Esophagus muscularis mucosa (tissue), 4 donors: ENCODE results near the gene UCP2. TPM values are rescaled to one million over a fixed set of nuclear protein-coding genes. Genes with fewer than 3 reads are reported as not detected.

Experiments used
- DNase-seq: peaks from one replicate; pipeline ENCODE4 v3.0.0-alpha.2; 2017; ENCODE audit errors: extremely low spot score
- H3K27ac ChIP-seq, 4 donors: fragments of 200-600 bp; sonication (generic); replicated peaks in 1 of 4; 1 replicate in 3 of 4; 2 replicates in 1 of 4; pipeline ENCODE4 v1.5.1; 2016 to 2019; ENCODE audit warnings: mild to moderate bottlenecking in 1 of 4
- H3K27me3 ChIP-seq, 4 donors: fragments of 200-600 bp; sonication (generic); one replicate each; pipeline versions ENCODE4 v1.5.1 to v1.6.0; 2016 to 2019
- H3K36me3 ChIP-seq, 4 donors: fragments of 200-600 bp; sonication (generic); one replicate each; pipeline ENCODE4 v1.5.1; 2016 to 2019
- H3K4me1 ChIP-seq, 4 donors: fragments of 200-600 bp; sonication (generic); one replicate each; pipeline ENCODE4 v1.5.1; 2016 to 2019
- H3K4me3 ChIP-seq, 4 donors: fragments of 200-600 bp; sonication (generic); 1 replicate in 2 of 4; 2 replicates in 2 of 4; pipeline ENCODE4 v1.5.1; 2016 to 2019; ENCODE audit warnings: mild to moderate bottlenecking in 4 of 4, moderate library complexity in 1 of 4
- H3K9me3 ChIP-seq, 4 donors: fragments of 200-600 bp; sonication (generic); 1 replicate in 3 of 4; 2 replicates in 1 of 4; pipeline ENCODE4 v1.5.1; 2016 to 2019
- EP300 ChIP-seq: sonication (generic); formaldehyde crosslinking; IDR thresholded peaks from one replicate; pipeline ENCODE4 v1.6.1; 2017; ENCODE audit warnings: antibody characterized with exemption
- POLR2A ChIP-seq: fragments of 450-650 bp; IDR thresholded peaks from one replicate; pipeline ENCODE4 v1.6.1; 2017; ENCODE audit warnings: antibody characterized with exemption, moderate library complexity, mild to moderate bottlenecking, low read depth
- POLR2AphosphoS5 ChIP-seq, 2 donors: sonication (generic); formaldehyde crosslinking; IDR thresholded peaks; one replicate each; pipeline ENCODE4 v1.6.1; 2017; ENCODE audit warnings: antibody characterized with exemption in 2 of 2
- WGBS: methylation state at CpG from one replicate; pipeline ENCODE4 v1.1.5; 2018; 5-methylcytosine and 5-hydroxymethylcytosine counted together
- intact Hi-C: fragments of 100-400 bp; cut with DNase I; formaldehyde crosslinking; loops from one replicate; pipeline ENCODE4 v1.15.1; 2023
- total RNA-seq, 4 donors: library from RNA; depleted of rRNA; stranded (reverse); fragments of >200 nt; gene quantifications; one replicate each; pipeline versions ENCODE4 v1.1.0 to v1.2.1, GENCODE V29; 2016
- TF ChIP-seq, protein P1 (sequence below), 3 experiments: fragments of 200-600 bp in 2 of 3; fragments of 450-650 bp in 1 of 3; sonication (generic) in 2 of 3; IDR thresholded peaks; one replicate each; pipeline ENCODE4 v1.5.1; 2017 to 2019; ENCODE audit warnings: antibody characterized with exemption in 3 of 3, mild to moderate bottlenecking in 2 of 3, moderate library complexity in 1 of 3

The UCP2 gene, protein sequence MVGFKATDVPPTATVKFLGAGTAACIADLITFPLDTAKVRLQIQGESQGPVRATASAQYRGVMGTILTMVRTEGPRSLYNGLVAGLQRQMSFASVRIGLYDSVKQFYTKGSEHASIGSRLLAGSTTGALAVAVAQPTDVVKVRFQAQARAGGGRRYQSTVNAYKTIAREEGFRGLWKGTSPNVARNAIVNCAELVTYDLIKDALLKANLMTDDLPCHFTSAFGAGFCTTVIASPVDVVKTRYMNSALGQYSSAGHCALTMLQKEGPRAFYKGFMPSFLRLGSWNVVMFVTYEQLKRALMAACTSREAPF
- 10 to 100 TPM; 22.4 to 43.6 (median 30.9) TPM for total RNA-seq

DNA sequence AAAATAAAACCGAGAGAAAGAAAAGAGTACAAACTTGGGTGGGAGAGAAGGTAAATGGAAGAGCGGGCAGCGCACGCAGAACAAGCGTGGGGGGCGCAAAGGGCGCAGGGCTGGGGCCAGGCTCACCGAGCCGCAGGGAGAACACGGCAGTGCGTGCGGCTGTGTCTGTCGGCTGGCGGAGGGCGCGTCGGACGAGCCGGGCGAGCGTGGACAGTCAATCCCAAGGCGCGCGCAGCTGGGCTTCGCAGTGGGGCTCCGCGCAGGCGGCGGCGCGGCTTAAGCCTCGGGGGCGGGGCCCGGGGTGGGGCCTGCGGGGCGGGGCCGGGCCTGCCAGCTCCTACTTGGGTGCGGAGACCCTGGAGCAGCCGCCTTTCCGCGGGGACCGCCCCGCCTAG is at the start of gene UCP2:
Gene UCP2, minus strand, starts transcription at position 249 of the 395 bp plus-strand sequence. CDS start 4,465 bp downstream, outside the sequence.
- DNase-seq: peak; percentile 95
- no peaks in the 10 kb centered on the region for H3K27me3 ChIP-seq
- WGBS: under 1% methylated on average over 22 of the region's 43 CpGs
- H3K4me3 ChIP-seq: peak within 1 kb of the TSS; percentile 53 to 70 (median 67)
- intact Hi-C loops: no loop called here
- H3K4me1 ChIP-seq: peaks cover 13 to 25% (median 22%) of the 10 kb centered on the region in 4 donors
- H3K36me3 ChIP-seq: peaks cover 0 to 12% (median 9%) of the 10 kb centered on the region in 4 donors
- TF ChIP-seq POLR2A (no peak), POLR2AphosphoS5 (IDR thresholded peaks at IDR 0.05) (peak in 1 of 2 donors; percentile 71)
- no peaks in the 10 kb centered on the region for H3K9me3 ChIP-seq
- H3K27ac ChIP-seq: peak within 1 kb of the TSS; percentile 76 to 93 (median 89)

DNA sequence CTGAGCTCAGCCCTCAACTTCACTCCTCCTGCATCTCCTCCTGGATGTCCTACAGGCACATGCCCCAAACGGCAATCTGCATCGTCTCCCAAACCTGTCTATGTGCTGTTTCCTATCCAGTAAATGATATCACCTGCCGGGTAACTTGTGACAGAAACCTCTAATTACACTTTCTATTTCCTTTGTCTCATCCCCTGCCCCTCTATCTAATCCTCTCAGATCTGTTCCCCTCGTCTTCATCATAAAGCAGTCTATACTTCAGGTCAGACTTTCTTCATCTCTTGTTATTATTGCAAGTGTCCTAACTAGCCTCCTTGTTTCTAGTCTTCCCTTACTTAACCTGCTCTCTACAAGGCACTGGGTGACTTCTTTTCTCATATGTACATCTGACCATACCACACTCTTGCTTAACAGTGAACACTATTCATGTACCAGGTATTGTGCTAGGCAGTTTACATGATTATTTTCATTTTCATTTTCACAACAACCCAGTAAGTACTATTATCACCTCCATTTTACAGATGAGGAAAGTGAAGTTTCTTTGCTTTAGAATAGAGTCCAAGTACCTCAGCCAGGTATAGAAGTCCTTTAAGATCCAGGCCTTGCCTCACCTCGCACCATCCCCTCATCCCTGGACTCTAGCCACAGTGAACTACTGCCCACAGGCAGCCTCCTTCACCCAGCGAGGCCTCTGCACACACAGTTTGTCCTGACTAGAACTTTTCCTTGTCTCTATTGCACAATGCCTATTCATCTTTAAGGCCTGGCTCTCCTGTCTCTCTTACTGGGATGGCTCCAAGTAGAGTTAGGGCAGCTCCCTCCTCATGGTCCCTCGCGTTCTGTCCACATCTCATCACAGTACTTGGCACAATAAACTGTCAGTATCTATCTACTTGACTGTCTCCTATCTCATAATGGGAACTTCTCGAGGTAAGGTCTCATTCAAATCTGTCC is 48.4 kb upstream of the UCP2 start:
- Histone ChIP-seq H3K4me1 (no peaks in the 10 kb centered on the region), H3K4me3 (no peak overlapping the region), H3K9me3 (no peaks in the 10 kb centered on the region), H3K27me3 (no peaks in the 10 kb centered on the region), H3K36me3 (peaks cover 29 to 73% (median 54%) of the 10 kb centered on the region in 4 donors), H3K27ac (no peak overlapping the region)
- TF ChIP-seq, protein P1, sequence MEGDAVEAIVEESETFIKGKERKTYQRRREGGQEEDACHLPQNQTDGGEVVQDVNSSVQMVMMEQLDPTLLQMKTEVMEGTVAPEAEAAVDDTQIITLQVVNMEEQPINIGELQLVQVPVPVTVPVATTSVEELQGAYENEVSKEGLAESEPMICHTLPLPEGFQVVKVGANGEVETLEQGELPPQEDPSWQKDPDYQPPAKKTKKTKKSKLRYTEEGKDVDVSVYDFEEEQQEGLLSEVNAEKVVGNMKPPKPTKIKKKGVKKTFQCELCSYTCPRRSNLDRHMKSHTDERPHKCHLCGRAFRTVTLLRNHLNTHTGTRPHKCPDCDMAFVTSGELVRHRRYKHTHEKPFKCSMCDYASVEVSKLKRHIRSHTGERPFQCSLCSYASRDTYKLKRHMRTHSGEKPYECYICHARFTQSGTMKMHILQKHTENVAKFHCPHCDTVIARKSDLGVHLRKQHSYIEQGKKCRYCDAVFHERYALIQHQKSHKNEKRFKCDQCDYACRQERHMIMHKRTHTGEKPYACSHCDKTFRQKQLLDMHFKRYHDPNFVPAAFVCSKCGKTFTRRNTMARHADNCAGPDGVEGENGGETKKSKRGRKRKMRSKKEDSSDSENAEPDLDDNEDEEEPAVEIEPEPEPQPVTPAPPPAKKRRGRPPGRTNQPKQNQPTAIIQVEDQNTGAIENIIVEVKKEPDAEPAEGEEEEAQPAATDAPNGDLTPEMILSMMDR (IDR thresholded peaks at IDR 0.05): no peak
- TF ChIP-seq POLR2AphosphoS5 (IDR thresholded peaks at IDR 0.05): no peak
- TF ChIP-seq EP300: no peak
- WGBS: 89% methylated on average over 9 of the region's 9 CpGs
- intact Hi-C loops: no loop called here
- no peak for DNase-seq

DNA sequence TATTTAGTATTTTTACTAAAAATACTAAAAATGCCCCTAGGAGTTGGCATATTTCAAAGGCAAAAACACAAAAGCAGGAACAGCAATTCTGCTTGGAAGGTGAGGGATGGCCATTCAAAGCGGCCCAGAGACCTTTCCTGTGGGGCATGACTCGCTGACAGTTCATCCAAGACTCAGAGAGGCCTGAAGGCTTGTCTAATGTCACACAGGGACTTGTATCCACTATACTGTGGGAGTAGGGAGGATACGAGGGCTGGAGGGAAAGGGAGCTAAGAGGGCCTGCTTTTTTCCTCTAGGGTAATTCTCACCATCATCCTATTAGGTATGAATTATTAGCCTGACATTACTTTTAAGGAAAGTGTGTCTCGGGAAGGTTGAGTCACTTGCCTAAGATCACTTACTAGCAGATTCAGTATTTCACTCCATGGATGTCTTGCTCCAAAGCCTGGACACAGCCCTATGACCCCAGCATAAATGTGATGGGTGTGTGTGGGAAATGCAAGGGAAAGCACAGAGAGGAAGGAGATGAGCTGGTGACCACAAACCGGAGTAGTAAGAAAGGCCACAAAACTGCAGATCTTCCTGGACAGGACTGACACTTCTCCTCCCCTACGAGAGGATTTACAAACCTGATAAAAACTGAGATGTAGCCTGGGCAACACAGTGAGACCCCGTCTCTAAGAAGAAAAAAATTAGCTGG is 43.0 kb upstream of the UCP2 start:
- Histone ChIP-seq H3K4me1 (peaks cover 0 to 8% (median 6%) of the 10 kb centered on the region in 4 donors), H3K27me3 (no peaks in the 10 kb centered on the region), H3K36me3 (peaks cover 0 to 39% (median 19%) of the 10 kb centered on the region in 4 donors), H3K4me3 (no peak overlapping the region), H3K9me3 (no peaks in the 10 kb centered on the region), H3K27ac (no peak overlapping the region)
- TF ChIP-seq POLR2A (no peak), EP300 (no peak), POLR2AphosphoS5 (IDR thresholded peaks at IDR 0.05) (no peak)
- TF ChIP-seq, protein P1 (IDR thresholded peaks at IDR 0.05): no peak
- DNase-seq: no peak
- WGBS: 93% methylated on average over 7 of the region's 7 CpGs
- intact Hi-C loops: loop anchor here (10.0 kb wide), 1 partner anchor 61 kb away; no protein-coding TSS in a partner anchor

DNA sequence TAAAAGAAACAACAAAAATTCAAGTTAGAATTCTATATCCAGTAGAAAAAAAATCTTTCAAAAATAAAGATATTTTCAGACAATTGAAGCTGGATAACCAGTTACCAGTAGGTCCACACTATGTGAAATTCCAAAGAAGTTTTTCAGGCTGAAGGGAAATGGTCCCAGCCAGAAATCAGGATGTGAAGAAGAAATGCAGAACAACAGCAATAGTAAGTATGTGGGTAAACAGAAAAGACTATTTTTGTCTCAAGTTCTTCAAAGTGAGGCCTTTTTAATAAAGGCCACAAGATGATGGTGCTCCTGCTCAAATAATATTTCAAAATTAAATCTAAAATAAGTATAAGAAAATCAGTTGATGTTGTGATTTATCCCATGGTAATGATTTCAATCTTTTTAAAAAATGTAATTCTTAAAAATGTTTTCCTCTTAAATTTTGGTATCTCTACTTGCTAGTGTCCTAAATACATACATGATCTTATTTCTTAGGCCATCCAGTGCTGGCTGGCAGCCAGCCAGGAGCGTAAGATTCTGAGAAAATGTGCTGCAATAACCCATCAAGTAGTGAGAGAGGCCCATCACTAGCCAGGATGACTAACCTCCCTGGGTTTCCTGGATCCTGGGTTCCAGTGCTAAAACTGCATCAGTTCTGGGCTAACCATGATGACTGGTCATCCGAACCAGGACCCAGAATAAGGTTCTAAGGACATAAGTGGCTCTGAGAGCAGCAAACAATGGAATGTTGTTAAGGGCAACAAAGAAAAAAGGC is 41.8 kb upstream of the UCP2 start:
- H3K4me3 ChIP-seq: no peak overlapping the region
- H3K27ac ChIP-seq: peak overlapping the region in 1 of 4 donors; percentile 4
- peaks cover 6 to 20% (median 13%) of the 10 kb centered on the region in 4 donors for H3K4me1 ChIP-seq
- no peaks in the 10 kb centered on the region for H3K9me3 ChIP-seq
- H3K36me3 ChIP-seq: peaks cover 0 to 36% (median 16%) of the 10 kb centered on the region in 4 donors
- H3K27me3 ChIP-seq: no peaks in the 10 kb centered on the region
- WGBS: 64% methylated on average over 2 of the region's 2 CpGs
- DNase-seq: peak; percentile 93
- TF ChIP-seq POLR2AphosphoS5 (IDR thresholded peaks at IDR 0.05) (peak in 1 of 2 donors; percentile 39), EP300 (no peak)
- intact Hi-C loops: loop anchor here (10.0 kb wide), 1 partner anchor 60 kb away; no protein-coding TSS in a partner anchor

DNA sequence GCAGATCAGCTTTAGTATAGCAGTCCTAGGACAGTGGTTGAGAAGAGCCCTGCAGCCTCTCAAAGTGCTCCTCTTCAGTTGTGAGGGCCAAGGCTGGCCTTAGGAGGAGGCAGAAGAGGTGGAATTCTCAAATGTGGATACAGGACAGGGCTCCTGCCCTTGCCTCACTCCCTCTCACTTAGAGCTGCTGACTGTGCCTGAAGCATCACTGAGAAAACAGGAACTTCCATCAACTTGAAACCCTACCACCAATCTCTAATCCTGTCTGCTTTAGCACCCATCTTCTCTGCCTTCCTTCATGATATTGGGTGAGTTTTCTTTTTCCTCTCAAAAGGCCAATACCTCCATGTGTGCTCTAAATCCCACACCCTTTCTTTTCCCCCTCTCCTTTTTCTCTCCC is 40.6 kb upstream of the UCP2 start:
- intact Hi-C loops: loop anchor here (10.0 kb wide), 1 partner anchor 58 kb away; no protein-coding TSS in a partner anchor
- Histone ChIP-seq H3K27me3 (no peaks in the 10 kb centered on the region), H3K9me3 (no peaks in the 10 kb centered on the region), H3K4me1 (peaks cover 18 to 32% (median 23%) of the 10 kb centered on the region in 4 donors), H3K36me3 (peaks cover 0 to 27% (median 10%) of the 10 kb centered on the region in 4 donors), H3K4me3 (no peak overlapping the region), H3K27ac (peak overlapping the region in 1 of 4 donors; percentile 16)
- DNase-seq: no peak
- TF ChIP-seq POLR2AphosphoS5 (IDR thresholded peaks at IDR 0.05) (no peak), EP300 (no peak)
